ENCODE measurements around the gene AIPL1.

Gene AIPL1

GRCh38 chr17:6463616-6464445 is 28.9 kb upstream of the AIPL1 start:
- Histone ChIP-seq H3K9me3 (ENCODE audit: control insufficient read depth, low read length) (no peaks in the 10 kb centered on the region), H3K9ac (ENCODE audit: low read length) (no peak overlapping the region), H3K4me1 (ENCODE audit: control insufficient read depth, insufficient read depth, low read length) (no peaks in the 10 kb centered on the region), H3K27me3 (ENCODE audit: control insufficient read depth, insufficient read depth, low read length) (no peaks in the 10 kb centered on the region), H3K4me3 (ENCODE audit: low read length) (no peak overlapping the region), H3K36me3 (ENCODE audit: control insufficient read depth, insufficient read depth, low read length) (no peaks in the 10 kb centered on the region)

GRCh38 chr17:6462692-6463091 is 27.8 kb upstream of the AIPL1 start:
- Histone ChIP-seq H3K27me3 (ENCODE audit: control insufficient read depth, insufficient read depth, low read length) (no peaks in the 10 kb centered on the region), H3K9ac (ENCODE audit: low read length) (no peak overlapping the region), H3K4me1 (ENCODE audit: control insufficient read depth, insufficient read depth, low read length) (peaks cover 11% of the 10 kb centered on the region), H3K36me3 (ENCODE audit: control insufficient read depth, insufficient read depth, low read length) (no peaks in the 10 kb centered on the region), H3K4me3 (ENCODE audit: low read length) (no peak overlapping the region), H3K9me3 (ENCODE audit: control insufficient read depth, low read length) (no peaks in the 10 kb centered on the region)

GRCh38 chr17:6461792-6462524 is 27.0 kb upstream of the AIPL1 start:
- no peak overlapping the region for H3K9ac ChIP-seq (ENCODE audit: low read length)
- no peak overlapping the region for H3K4me3 ChIP-seq (ENCODE audit: low read length)
- no peaks in the 10 kb centered on the region for H3K27me3 ChIP-seq (ENCODE audit: control insufficient read depth, insufficient read depth, low read length)
- no peaks in the 10 kb centered on the region for H3K36me3 ChIP-seq (ENCODE audit: control insufficient read depth, insufficient read depth, low read length)
- H3K4me1 ChIP-seq (ENCODE audit: control insufficient read depth, insufficient read depth, low read length), result peaks cover 18% of the 10 kb centered on the region
- no peaks in the 10 kb centered on the region for H3K9me3 ChIP-seq (ENCODE audit: control insufficient read depth, low read length)

GRCh38 chr17:6461246-6461645 is 26.3 kb upstream of the AIPL1 start:
- Histone ChIP-seq H3K9ac (ENCODE audit: low read length) (no peak overlapping the region), H3K4me1 (ENCODE audit: control insufficient read depth, insufficient read depth, low read length) (peaks cover 24% of the 10 kb centered on the region), H3K4me3 (ENCODE audit: low read length) (no peak overlapping the region), H3K36me3 (ENCODE audit: control insufficient read depth, insufficient read depth, low read length) (no peaks in the 10 kb centered on the region), H3K9me3 (ENCODE audit: control insufficient read depth, low read length) (no peaks in the 10 kb centered on the region), H3K27me3 (ENCODE audit: control insufficient read depth, insufficient read depth, low read length) (no peaks in the 10 kb centered on the region)

GRCh38 chr17:6460531-6461161 is 25.7 kb upstream of the AIPL1 start:
- no peaks in the 10 kb centered on the region for H3K27me3 ChIP-seq (ENCODE audit: control insufficient read depth, insufficient read depth, low read length)
- H3K9ac ChIP-seq (ENCODE audit: low read length), result no peak overlapping the region
- H3K36me3 ChIP-seq (ENCODE audit: control insufficient read depth, insufficient read depth, low read length), result no peaks in the 10 kb centered on the region
- no peaks in the 10 kb centered on the region for H3K9me3 ChIP-seq (ENCODE audit: control insufficient read depth, low read length)
- H3K4me3 ChIP-seq (ENCODE audit: low read length), result no peak overlapping the region
- peaks cover 24% of the 10 kb centered on the region for H3K4me1 ChIP-seq (ENCODE audit: control insufficient read depth, insufficient read depth, low read length)

- Histone ChIP-seq H3K4me1 (ENCODE audit: control insufficient read depth, insufficient read depth, low read length) (peaks cover 29% of the 10 kb centered on the region), H3K9ac (ENCODE audit: low read length) (no peak overlapping the region), H3K27me3 (ENCODE audit: control insufficient read depth, insufficient read depth, low read length) (peaks cover 3% of the 10 kb centered on the region), H3K4me3 (ENCODE audit: low read length) (no peak overlapping the region), H3K9me3 (ENCODE audit: control insufficient read depth, low read length) (no peaks in the 10 kb centered on the region), H3K36me3 (ENCODE audit: control insufficient read depth, insufficient read depth, low read length) (no peaks in the 10 kb centered on the region)
Observed at GRCh38 chr17:6458460-6458950, 23.6 kb upstream of the AIPL1 start.

- Histone ChIP-seq H3K9me3 (ENCODE audit: control insufficient read depth, low read length) (no peaks in the 10 kb centered on the region), H3K4me3 (ENCODE audit: low read length) (no peak overlapping the region), H3K36me3 (ENCODE audit: control insufficient read depth, insufficient read depth, low read length) (no peaks in the 10 kb centered on the region), H3K4me1 (ENCODE audit: control insufficient read depth, insufficient read depth, low read length) (peaks cover 29% of the 10 kb centered on the region), H3K27me3 (ENCODE audit: control insufficient read depth, insufficient read depth, low read length) (peaks cover 3% of the 10 kb centered on the region), H3K9ac (ENCODE audit: low read length) (no peak overlapping the region)
Observed at GRCh38 chr17:6457688-6458459, 23.0 kb upstream of the AIPL1 start.

GRCh38 chr17:6456914-6457687 is 22.2 kb upstream of the AIPL1 start:
- H3K9ac ChIP-seq (ENCODE audit: low read length), result no peak overlapping the region
- H3K36me3 ChIP-seq (ENCODE audit: control insufficient read depth, insufficient read depth, low read length), result no peaks in the 10 kb centered on the region
- H3K9me3 ChIP-seq (ENCODE audit: control insufficient read depth, low read length), result no peaks in the 10 kb centered on the region
- H3K4me3 ChIP-seq (ENCODE audit: low read length), result no peak overlapping the region
- peaks cover 3% of the 10 kb centered on the region for H3K27me3 ChIP-seq (ENCODE audit: control insufficient read depth, insufficient read depth, low read length)
- H3K4me1 ChIP-seq (ENCODE audit: control insufficient read depth, insufficient read depth, low read length), result peaks cover 29% of the 10 kb centered on the region

- peaks cover 29% of the 10 kb centered on the region for H3K4me1 ChIP-seq (ENCODE audit: control insufficient read depth, insufficient read depth, low read length)
- no peak overlapping the region for H3K4me3 ChIP-seq (ENCODE audit: low read length)
- no peaks in the 10 kb centered on the region for H3K9me3 ChIP-seq (ENCODE audit: control insufficient read depth, low read length)
- peaks cover 3% of the 10 kb centered on the region for H3K27me3 ChIP-seq (ENCODE audit: control insufficient read depth, insufficient read depth, low read length)
- no peak overlapping the region for H3K9ac ChIP-seq (ENCODE audit: low read length)
- no peaks in the 10 kb centered on the region for H3K36me3 ChIP-seq (ENCODE audit: control insufficient read depth, insufficient read depth, low read length)
Observed at GRCh38 chr17:6456321-6456720, 21.4 kb upstream of the AIPL1 start.

- Histone ChIP-seq H3K4me3 (ENCODE audit: low read length) (no peak overlapping the region), H3K4me1 (ENCODE audit: control insufficient read depth, insufficient read depth, low read length) (peaks cover 29% of the 10 kb centered on the region), H3K36me3 (ENCODE audit: control insufficient read depth, insufficient read depth, low read length) (no peaks in the 10 kb centered on the region), H3K9ac (ENCODE audit: low read length) (no peak overlapping the region), H3K27me3 (ENCODE audit: control insufficient read depth, insufficient read depth, low read length) (peaks cover 3% of the 10 kb centered on the region), H3K9me3 (ENCODE audit: control insufficient read depth, low read length) (no peaks in the 10 kb centered on the region)
Observed at GRCh38 chr17:6455321-6455705, 20.4 kb upstream of the AIPL1 start.
